ENCODE results near the gene COL26A1.
"Not testable (repeated sequence)": the region's sequence is repeated elsewhere in the genome, so short reads cannot be mapped to it uniquely, and the experiment has no call there.

Gene COL26A1

GRCh38 chr7:101560856-101561255 lies 198.2 kb downstream of the COL26A1 start:
- ChIA-PET CTCF (interaction anchor here (0.6 kb wide), 1 partner anchor 76 kb away, joined by 3 read pairs; no protein-coding TSS in a partner anchor), POLR2A (no interaction called here)
- Histone ChIP-seq H3K27ac (ENCODE audit: extremely low read depth, low read depth, low read length) (no peak overlapping the region), H3K4me1 (ENCODE audit: control insufficient read depth, insufficient read depth, low read length) (no peaks in the 10 kb centered on the region), H3K36me3 (ENCODE audit: control insufficient read depth in 2 of 2, insufficient read depth in 1 of 2, low read length in 2 of 2) (no peaks in the 10 kb centered on the region), H3K4me3 (ENCODE audit: low read depth, low read length) (no peak overlapping the region), H3K9me3 (ENCODE audit: control insufficient read depth, insufficient read depth, low read depth, low read length) (no peaks in the 10 kb centered on the region)
- TF ChIP-seq ZBTB21 (tag by site-specific recombination; IDR thresholded peaks at IDR 0.05) = no peak

- CTCF ChIA-PET = interaction anchor here (0.6 to 1.1 kb wide), 2 partner anchors 75 to 711 kb away, joined by 3 read pairs; no protein-coding TSS in a partner anchor
- H3K4me1 ChIP-seq (ENCODE audit: control insufficient read depth, insufficient read depth, low read length); H3K27ac ChIP-seq (ENCODE audit: extremely low read depth, low read depth, low read length); H3K36me3 ChIP-seq (ENCODE audit: control insufficient read depth in 2 of 2, insufficient read depth in 1 of 2, low read length in 2 of 2); H3K4me3 ChIP-seq (ENCODE audit: low read depth, low read length); H3K9me3 ChIP-seq (ENCODE audit: control insufficient read depth, insufficient read depth, low read depth, low read length); POLR2A ChIA-PET: not testable (repeated sequence)
- TF ChIP-seq ZNF121 (tag by site-specific recombination; IDR thresholded peaks at IDR 0.05) = peak; percentile 97
Observed at GRCh38 chr7:101561293-101561692, 198.6 kb downstream of the COL26A1 start.

GRCh38 chr7:101562531-101563197 lies 200.0 kb downstream of the COL26A1 start:
- POLR2A ChIA-PET = no interaction called here
- CTCF ChIA-PET = no interaction called here
- H3K4me1 ChIP-seq (ENCODE audit: control insufficient read depth, insufficient read depth, low read length) = no peaks in the 10 kb centered on the region
- no peaks in the 10 kb centered on the region for H3K9me3 ChIP-seq (ENCODE audit: control insufficient read depth, insufficient read depth, low read depth, low read length)
- no peaks in the 10 kb centered on the region for H3K36me3 ChIP-seq (ENCODE audit: control insufficient read depth in 2 of 2, insufficient read depth in 1 of 2, low read length in 2 of 2)
- TF ChIP-seq ZNF660 (tag by site-specific recombination; IDR thresholded peaks at IDR 0.05) (no peak), ZNF10 (tag by site-specific recombination; IDR thresholded peaks at IDR 0.05) (no peak), ZSCAN23 (tag by site-specific recombination; IDR thresholded peaks at IDR 0.05) (no peak), ZNF394 (tag by site-specific recombination; IDR thresholded peaks at IDR 0.05; ENCODE audit: borderline replicate concordance) (no peak), ZSCAN18 (tag by site-specific recombination; IDR thresholded peaks at IDR 0.05) (no peak), ZNF670 (tag by site-specific recombination; IDR thresholded peaks at IDR 0.05; ENCODE audit: low read depth) (no peak), ZNF664 (tag by site-specific recombination; IDR thresholded peaks at IDR 0.05) (no peak), ZNF354C (tag by site-specific recombination; IDR thresholded peaks at IDR 0.05; ENCODE audit: borderline replicate concordance, low read depth) (no peak), OVOL3 (tag by site-specific recombination; IDR thresholded peaks at IDR 0.05) (no peak), ZNF529 (tag by site-specific recombination; IDR thresholded peaks at IDR 0.05; ENCODE audit: insufficient replicate concordance) (no peak), ZNF26 (tag by site-specific recombination; IDR thresholded peaks at IDR 0.05) (no peak), ZNF530 (tag by site-specific recombination; IDR thresholded peaks at IDR 0.05; ENCODE audit: low read depth) (no peak), ZNF792 (tag by site-specific recombination; IDR thresholded peaks at IDR 0.05) (no peak)
- H3K4me3 ChIP-seq (ENCODE audit: low read depth, low read length) = no peak overlapping the region
- H3K27ac ChIP-seq (ENCODE audit: extremely low read depth, low read depth, low read length) = no peak overlapping the region
